Measurements from ENCODE around the gene CTR9. TPM values are rescaled to one million over a fixed set of nuclear protein-coding genes. Genes with fewer than 3 reads are reported as not detected.
"Not testable (repeated sequence)": the region's sequence is repeated elsewhere in the genome, so short reads cannot be mapped to it uniquely, and the experiment has no call there.

Gene CTR9
- total and polyA plus RNA-seq, 2 of the 13 experiments (the other 11 are each of a cell fraction or from before 2014, with no cell fraction given): 6.6 to 22.1 TPM

GRCh38 chr11:10818594-10818993 is 67.5 kb downstream of the CTR9 start:
- Histone ChIP-seq H3K9ac (ENCODE audit: insufficient read depth, low read depth, low read length) (no peak overlapping the region), H3K4me2 (ENCODE audit: low read depth, low read length) (no peak overlapping the region), H3K36me3 (replicated peaks in 1 of 2; ENCODE audit: control insufficient read depth in 1 of 2, insufficient read depth in 2 of 2, low read length in 2 of 2) (no peaks in the 10 kb centered on the region), H3K4me1 (ENCODE audit: insufficient read depth, low read length) (no peaks in the 10 kb centered on the region), H3K79me2 (ENCODE audit: insufficient read depth, low read length) (no peaks in the 10 kb centered on the region), H3K27ac (ENCODE audit: extremely low read length, insufficient read depth, low read length) (no peak overlapping the region), H3K27me3 (ENCODE audit: control insufficient read depth in 1 of 2, insufficient read depth in 2 of 2, low read length in 2 of 2) (no peaks in the 10 kb centered on the region; a peak in 1 of 5 replicates), H4K20me1 (ENCODE audit: insufficient read depth, low read length) (no peaks in the 10 kb centered on the region), H3K4me3 (replicated peaks in 1 of 3; ENCODE audit: insufficient read depth in 1 of 3, low read depth in 2 of 3, low read length in 3 of 3) (no peak overlapping the region), H3K9me3 (ENCODE audit: low read length) (no peaks in the 10 kb centered on the region), H2AFZ (ENCODE audit: low read length) (no peak overlapping the region)
- no peak for FAIRE-seq
- DNase-seq (ENCODE audit: low spot score): no peak
- 30% methylated on average over 1 of the region's 1 CpG for WGBS (ENCODE audit: low lambda C conversion rate)
- in situ Hi-C loops (cut with HindIII; ENCODE audit: extremely low pct_ligation_motif_present, low pct_unique_long_range_greater_than_20kb): no loop called here
- no TSS peak for BruUV-seq (replicated peaks)
- ChIA-PET POLR2A (interaction anchor here (1.6 kb wide), 1 partner anchor 9 kb away, joined by 5 read pairs; the partner anchor contains the start of gene EIF4G2), CTCF (ENCODE audit: low intra/inter-chr PET ratio, low total read pairs) (no interaction called here)
- intact Hi-C loops (cut with micrococcal nuclease; ENCODE audit: unreplicated experiment): no loop called here
- ATAC-seq: no peak
- TF ChIP-seq HIC2 (CRISPR knock-in tag; IDR thresholded peaks at IDR 0.05; ENCODE audit: low read depth) (no peak), ZNF614 (CRISPR knock-in tag; IDR thresholded peaks at IDR 0.05; ENCODE audit: borderline replicate concordance) (no peak), MEF2D (CRISPR knock-in tag; IDR thresholded peaks at IDR 0.05) (no peak), ZNF850 (CRISPR knock-in tag; conservative IDR thresholded peaks at IDR 0.05) (no peak), NR2F2 (IDR thresholded peaks at IDR 0.05; ENCODE audit: borderline replicate concordance, low read depth) (no peak), PAWR (CRISPR knock-in tag; IDR thresholded peaks at IDR 0.05; ENCODE audit: borderline replicate concordance) (no peak), ZNF296 (CRISPR knock-in tag; conservative IDR thresholded peaks at IDR 0.05) (no peak), RELA (CRISPR knock-in tag; IDR thresholded peaks at IDR 0.05) (no peak)

DNA sequence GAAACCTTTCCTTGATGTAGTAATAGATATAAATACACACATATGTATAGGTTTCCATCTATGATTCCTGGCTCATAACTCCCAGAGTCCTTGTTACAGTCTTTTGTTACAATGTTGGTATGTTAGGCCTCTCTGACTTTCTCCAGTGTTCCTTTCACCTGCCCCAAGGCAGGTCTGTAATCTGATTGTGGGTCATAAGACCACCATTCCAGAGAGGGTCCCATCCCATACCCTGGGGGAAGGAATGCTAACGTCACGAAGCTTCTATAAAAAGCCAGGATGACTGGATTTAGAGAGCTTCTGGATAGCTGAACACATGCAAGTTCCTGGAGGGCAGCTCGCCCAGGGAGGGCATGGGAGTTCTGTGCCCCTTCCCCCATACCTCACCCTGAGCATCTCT is 71.4 kb downstream of the CTR9 start:
- in situ Hi-C loops (cut with HindIII; ENCODE audit: extremely low pct_ligation_motif_present, low pct_unique_long_range_greater_than_20kb): not testable (repeated sequence)

More for the DNA sequence above, 71.4 kb downstream of the CTR9 start:
- H2AFZ ChIP-seq (ENCODE audit: low read length); CTCF ChIA-PET (ENCODE audit: low intra/inter-chr PET ratio, low total read pairs); H3K27ac ChIP-seq (ENCODE audit: extremely low read length, insufficient read depth, low read length); H3K4me3 ChIP-seq (replicated peaks in 1 of 3; ENCODE audit: insufficient read depth in 1 of 3, low read depth in 2 of 3, low read length in 3 of 3); FAIRE-seq; H3K9ac ChIP-seq (ENCODE audit: insufficient read depth, low read depth, low read length); intact Hi-C loops (cut with micrococcal nuclease; ENCODE audit: unreplicated experiment); H3K36me3 ChIP-seq (replicated peaks in 1 of 2; ENCODE audit: control insufficient read depth in 1 of 2, insufficient read depth in 2 of 2, low read length in 2 of 2); H3K27me3 ChIP-seq (ENCODE audit: control insufficient read depth in 1 of 2, insufficient read depth in 2 of 2, low read length in 2 of 2); DNase-seq (ENCODE audit: low spot score); H3K4me1 ChIP-seq (ENCODE audit: insufficient read depth, low read length); H3K79me2 ChIP-seq (ENCODE audit: insufficient read depth, low read length); H3K4me2 ChIP-seq (ENCODE audit: low read depth, low read length); H4K20me1 ChIP-seq (ENCODE audit: insufficient read depth, low read length); ATAC-seq; BruUV-seq (replicated peaks); H3K9me3 ChIP-seq (ENCODE audit: low read length): not testable (repeated sequence)
- POLR2A ChIA-PET: interaction anchor here (1.1 kb wide), 1 partner anchor 13 kb away, joined by 3 read pairs; the partner anchor contains the start of gene EIF4G2
- WGBS (ENCODE audit: low lambda C conversion rate): 38% methylated on average over 3 of the region's 3 CpGs

Measured in HepG2 (cell line).